ENCODE data around the gene CDH5.

Gene CDH5

DNA sequence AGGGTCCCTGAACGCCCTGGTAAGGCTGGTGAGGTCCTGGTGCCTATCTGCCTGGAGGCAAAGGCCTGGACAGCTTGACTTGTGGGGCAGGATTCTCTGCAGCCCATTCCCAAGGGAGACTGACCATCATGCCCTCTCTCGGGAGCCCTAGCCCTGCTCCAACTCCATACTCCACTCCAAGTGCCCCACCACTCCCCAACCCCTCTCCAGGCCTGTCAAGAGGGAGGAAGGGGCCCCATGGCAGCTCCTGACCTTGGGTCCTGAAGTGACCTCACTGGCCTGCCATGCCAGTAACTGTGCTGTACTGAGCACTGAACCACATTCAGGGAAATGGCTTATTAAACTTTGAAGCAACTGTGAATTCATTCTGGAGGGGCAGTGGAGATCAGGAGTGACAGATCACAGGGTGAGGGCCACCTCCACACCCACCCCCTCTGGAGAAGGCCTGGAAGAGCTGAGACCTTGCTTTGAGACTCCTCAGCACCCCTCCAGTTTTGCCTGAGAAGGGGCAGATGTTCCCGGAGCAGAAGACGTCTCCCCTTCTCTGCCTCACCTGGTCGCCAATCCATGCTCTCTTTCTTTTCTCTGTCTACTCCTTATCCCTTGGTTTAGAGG lies 37.1 kb downstream of the CDH5 start:
- peaks cover 17 to 54% (median 50%) of the 10 kb centered on the region in 10 experiments for H3K4me1 ChIP-seq
- H3K4me2 ChIP-seq, result no peak overlapping the region
- TF ChIP-seq Cebpa-rat (IDR thresholded peaks at IDR 0.05), result no peak
- H3K36me3 ChIP-seq, result no peaks in the 10 kb centered on the region
- no peak overlapping the region for H3K9ac ChIP-seq
- H3K9me3 ChIP-seq (replicated peaks in 1 of 11), result peaks cover 0 to 10% (median 7%) of the 10 kb centered on the region in 11 experiments; a peak in 10 of 22 replicates
- H3K4me3 ChIP-seq, result no peak overlapping the region
- peaks cover 0 to 4% (median 0%) of the 10 kb centered on the region in 11 experiments; a peak in 1 of 22 replicates for H3K27me3 ChIP-seq
- no peaks in the 10 kb centered on the region for H4K20me1 ChIP-seq
- H3K27ac ChIP-seq, result no peak overlapping the region

DNA sequence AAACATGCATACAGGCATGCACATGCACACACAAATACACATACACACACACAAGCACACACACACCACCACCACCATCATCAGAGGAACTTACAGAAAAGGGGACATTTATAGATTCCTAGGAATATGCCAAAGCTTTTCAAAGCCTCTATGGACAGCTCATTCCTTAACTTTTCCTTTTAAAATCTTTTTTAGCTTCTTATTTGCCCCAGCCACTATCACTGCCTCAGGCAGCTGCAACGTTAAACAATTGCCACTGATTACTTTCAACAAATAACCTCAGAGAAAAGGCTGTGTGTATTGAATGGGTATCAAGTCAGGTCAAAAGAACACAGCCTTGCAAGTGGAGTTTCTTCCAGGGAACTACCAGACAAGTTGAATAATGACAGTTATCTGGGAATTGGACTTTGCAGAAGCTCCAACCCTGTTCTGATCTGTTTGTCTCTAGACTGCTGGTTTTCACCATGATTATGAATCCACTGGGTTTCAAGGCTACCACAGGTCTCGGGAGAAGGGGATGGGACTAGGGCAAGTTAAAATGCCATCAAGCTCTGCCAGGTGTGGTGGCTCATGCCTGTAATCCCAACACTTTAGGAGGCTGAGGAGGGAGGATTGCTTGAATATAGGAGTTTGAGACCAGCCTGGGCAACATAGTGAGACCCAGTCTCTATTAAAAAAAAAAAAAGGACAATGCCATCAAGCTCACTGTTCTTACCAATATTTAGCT lies 38.7 kb downstream of the CDH5 start:
- Histone ChIP-seq H4K20me1 (no peaks in the 10 kb centered on the region), H3K4me1 (peaks cover 25 to 41% (median 39%) of the 10 kb centered on the region in 10 experiments), H3K36me3 (no peaks in the 10 kb centered on the region), H3K4me3 (no peak overlapping the region), H3K9me3 (replicated peaks in 1 of 11) (peaks cover 0 to 8% (median 7%) of the 10 kb centered on the region in 11 experiments; a peak in 10 of 22 replicates), H3K4me2 (no peak overlapping the region), H3K27ac (no peak overlapping the region), H3K27me3 (peaks cover 0 to 4% (median 0%) of the 10 kb centered on the region in 11 experiments; a peak in 1 of 22 replicates), H3K9ac (no peak overlapping the region)
- no peak for TF ChIP-seq Cebpa-rat (IDR thresholded peaks at IDR 0.05)

DNA sequence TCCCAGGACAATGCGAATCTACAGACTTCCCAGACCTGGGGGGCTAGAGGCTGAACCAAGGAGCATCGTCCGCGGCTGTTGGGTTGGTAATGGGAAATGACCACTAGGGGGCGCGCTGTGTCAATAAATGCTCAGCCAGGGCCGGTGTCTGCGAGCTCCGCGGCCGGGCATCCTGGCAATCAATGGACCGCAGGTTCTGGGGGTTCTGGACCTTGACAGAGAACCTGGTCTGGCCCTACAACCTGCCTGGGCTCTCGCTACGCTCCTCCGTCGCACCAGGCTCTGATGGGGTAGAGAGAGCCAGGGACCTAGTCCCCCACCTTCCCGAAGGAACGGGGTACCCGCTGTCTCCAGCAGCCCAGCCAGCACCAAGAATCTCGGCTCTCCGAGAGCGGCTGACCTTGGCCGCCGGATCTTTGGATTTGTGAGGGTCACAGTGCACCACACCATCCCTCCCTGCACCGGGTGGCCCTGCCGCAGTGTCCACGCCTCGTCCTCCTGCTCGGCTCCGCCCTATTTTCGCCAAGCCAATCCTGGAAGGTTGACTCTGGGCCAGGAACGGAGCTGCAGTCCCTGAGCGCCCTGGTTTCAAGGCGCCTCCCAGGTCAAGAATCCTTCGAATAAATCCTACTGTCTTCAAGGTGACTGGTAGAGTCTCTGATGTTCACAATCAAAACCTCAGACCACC lies 40.2 kb downstream of the CDH5 start:
- no peak for TF ChIP-seq Cebpa-rat (IDR thresholded peaks at IDR 0.05)
- Histone ChIP-seq H3K27ac (peak overlapping the region in 5 of 11 experiments; percentile 1 to 44 (median 14); a peak in 5 of 22 replicates), H3K27me3 (peaks cover 0 to 4% (median 0%) of the 10 kb centered on the region in 11 experiments; a peak in 1 of 22 replicates), H3K4me2 (peak overlapping the region; percentile 82 to 100 (median 96)), H3K4me1 (peaks cover 24 to 31% (median 25%) of the 10 kb centered on the region in 10 experiments), H4K20me1 (no peaks in the 10 kb centered on the region), H3K36me3 (no peaks in the 10 kb centered on the region), H3K4me3 (peak overlapping the region; percentile 54 to 77 (median 63)), H3K9me3 (replicated peaks in 1 of 11) (peaks cover 3 to 14% (median 10%) of the 10 kb centered on the region in 11 experiments; a peak in 15 of 22 replicates), H3K9ac (peak overlapping the region; percentile 27 to 76 (median 67); a peak in 21 of 22 replicates)

DNA sequence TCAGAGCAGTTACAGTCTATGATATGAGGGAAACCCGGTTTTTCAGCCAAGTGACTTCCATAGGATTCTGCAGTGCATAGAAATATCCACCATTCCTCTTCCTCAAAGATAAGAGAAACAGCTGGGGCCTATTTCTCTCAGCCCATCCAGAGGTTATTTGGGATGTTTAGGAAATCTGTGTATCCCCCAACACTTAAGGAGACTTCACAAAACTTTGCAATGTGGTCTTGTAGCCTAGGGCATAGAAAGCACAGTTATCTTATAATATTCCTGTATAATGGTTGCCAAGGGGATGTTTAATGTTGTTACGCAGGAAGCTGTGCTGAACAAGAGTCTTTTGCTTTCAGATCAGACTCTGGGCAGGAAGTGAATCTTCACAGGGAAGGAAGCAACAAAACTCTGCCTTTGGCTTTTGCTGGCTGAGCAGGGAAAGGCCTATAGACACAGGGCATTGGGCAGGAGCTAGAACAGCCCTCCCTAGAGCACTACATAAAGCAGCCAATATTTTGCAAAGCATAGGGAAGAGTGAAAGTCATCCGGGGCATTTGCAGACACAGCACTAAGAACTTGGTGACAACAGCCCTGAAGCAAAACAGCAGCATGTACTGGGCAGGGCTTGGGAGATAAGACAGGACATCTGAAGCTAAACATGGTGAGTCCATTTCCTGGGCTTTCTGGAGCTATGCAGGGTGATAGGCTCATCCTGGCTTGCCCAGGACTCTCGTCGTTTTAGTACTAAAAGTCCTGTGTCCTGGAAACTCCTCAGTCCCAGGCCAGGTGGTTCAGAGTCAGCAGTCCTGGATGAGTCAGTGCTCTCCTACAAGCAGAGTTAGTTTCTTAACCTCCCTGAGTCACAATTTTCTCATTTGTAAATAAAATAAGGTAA lies 41.9 kb downstream of the CDH5 start:
- TF ChIP-seq Cebpa-rat (IDR thresholded peaks at IDR 0.05), result no peak
- Histone ChIP-seq H3K36me3 (no peaks in the 10 kb centered on the region), H3K27me3 (peaks cover 0 to 4% (median 0%) of the 10 kb centered on the region in 11 experiments; a peak in 1 of 22 replicates), H3K4me3 (peak overlapping the region in 2 of 10 experiments; percentile 16 to 28; a peak in 1 of 20 replicates), H3K9ac (peak overlapping the region in 5 of 11 experiments; percentile 20 to 62 (median 44); a peak in 7 of 22 replicates), H3K9me3 (replicated peaks in 1 of 11) (peaks cover 16 to 28% (median 22%) of the 10 kb centered on the region in 11 experiments; a peak in 20 of 22 replicates), H4K20me1 (no peaks in the 10 kb centered on the region), H3K4me1 (peaks cover 20 to 31% (median 23%) of the 10 kb centered on the region in 10 experiments), H3K4me2 (peak overlapping the region; percentile 52 to 99 (median 73)), H3K27ac (peak overlapping the region in 10 of 11 experiments; percentile 13 to 75 (median 54); a peak in 18 of 22 replicates)

DNA sequence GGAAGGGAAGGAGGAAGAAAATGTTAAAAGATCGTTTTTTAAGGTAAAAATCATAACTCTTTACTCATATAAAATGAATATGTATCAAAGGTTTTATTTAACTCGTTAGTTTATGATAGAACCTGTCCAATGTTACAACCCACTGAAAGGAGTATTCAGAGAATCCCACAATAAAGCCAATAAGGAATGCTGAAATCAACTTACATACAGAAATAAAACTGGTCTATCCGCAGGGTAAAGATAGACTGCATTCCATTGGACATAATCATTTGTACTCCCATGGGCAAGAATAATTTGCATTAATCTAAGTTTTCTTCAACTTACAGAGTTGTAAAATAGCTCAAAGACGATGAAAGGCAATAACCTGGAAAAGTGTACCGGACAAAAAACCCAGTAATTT lies 42.7 kb downstream of the CDH5 start:
- no peaks in the 10 kb centered on the region for H4K20me1 ChIP-seq
- no peak overlapping the region for H3K9ac ChIP-seq
- TF ChIP-seq Cebpa-rat (IDR thresholded peaks at IDR 0.05), result no peak
- H3K4me2 ChIP-seq, result peak overlapping the region in 5 of 11 experiments; percentile 56 to 99 (median 74); a peak in 8 of 22 replicates
- H3K27me3 ChIP-seq, result peaks cover 0 to 4% (median 0%) of the 10 kb centered on the region in 11 experiments; a peak in 1 of 22 replicates
- H3K9me3 ChIP-seq (replicated peaks in 1 of 11), result peaks cover 16 to 30% (median 22%) of the 10 kb centered on the region in 11 experiments; a peak in 20 of 22 replicates
- H3K36me3 ChIP-seq, result no peaks in the 10 kb centered on the region
- H3K27ac ChIP-seq, result peak overlapping the region in 3 of 11 experiments; percentile 60 to 75 (median 64); a peak in 3 of 22 replicates
- H3K4me1 ChIP-seq, result peaks cover 20 to 31% (median 23%) of the 10 kb centered on the region in 10 experiments
- H3K4me3 ChIP-seq, result no peak overlapping the region; a peak in 1 of 20 replicates

DNA sequence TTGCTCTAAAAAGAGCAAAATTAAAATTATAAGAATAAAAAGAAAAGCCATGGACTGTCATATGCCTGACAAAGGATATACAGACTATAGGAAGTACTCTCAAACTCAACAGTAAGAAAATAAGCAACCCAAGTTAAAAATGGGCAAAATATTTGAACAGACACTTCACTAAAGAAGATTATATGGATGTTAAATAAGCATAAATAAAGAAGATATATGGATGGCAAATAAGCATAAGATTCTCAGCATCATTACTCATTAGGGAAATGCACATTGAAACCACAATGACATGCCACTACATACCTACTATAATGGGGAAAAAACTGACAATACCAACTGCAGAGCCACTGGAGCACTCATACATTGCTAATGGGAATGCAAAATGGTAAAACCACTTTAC lies 45.7 kb downstream of the CDH5 start:
- Histone ChIP-seq H3K4me1 (peaks cover 13 to 45% (median 20%) of the 10 kb centered on the region in 10 experiments), H3K36me3 (no peaks in the 10 kb centered on the region)
- TF ChIP-seq Cebpa-rat (IDR thresholded peaks at IDR 0.05), result no peak

DNA sequence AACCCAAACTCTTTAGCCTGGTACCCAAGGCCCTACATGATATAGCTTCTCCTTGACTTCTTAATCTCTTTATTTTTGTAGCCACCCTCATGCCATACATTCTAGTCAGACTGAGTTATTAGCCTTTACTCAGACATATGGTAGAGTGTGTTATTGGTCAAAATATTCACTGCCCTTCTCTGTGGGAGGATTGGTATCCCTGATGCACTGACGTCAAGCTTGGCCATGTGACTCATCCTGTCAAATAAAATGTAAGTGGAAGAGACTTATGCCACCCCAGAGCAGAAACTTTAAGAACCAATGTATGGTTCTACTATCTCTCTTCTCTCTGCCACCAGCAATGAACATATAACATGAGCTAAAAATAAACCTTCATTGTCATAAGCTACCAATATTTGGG lies 48.4 kb downstream of the CDH5 start:
- no peak overlapping the region for H3K9ac ChIP-seq
- H3K4me1 ChIP-seq, result peaks cover 0 to 35% (median 10%) of the 10 kb centered on the region in 10 experiments; a peak in 10 of 20 replicates
- H3K27me3 ChIP-seq, result no peaks in the 10 kb centered on the region
- H3K4me2 ChIP-seq, result no peak overlapping the region
- H4K20me1 ChIP-seq, result no peaks in the 10 kb centered on the region
- H3K4me3 ChIP-seq, result no peak overlapping the region
- H3K27ac ChIP-seq, result no peak overlapping the region
- no peaks in the 10 kb centered on the region for H3K36me3 ChIP-seq
- H3K9me3 ChIP-seq (replicated peaks in 1 of 11), result peaks cover 16 to 38% (median 26%) of the 10 kb centered on the region in 11 experiments
- TF ChIP-seq Cebpa-rat (IDR thresholded peaks at IDR 0.05), result no peak

More for the DNA sequence above, 45.7 kb downstream of the CDH5 start:
- no peaks in the 10 kb centered on the region; a peak in 1 of 22 replicates for H3K27me3 ChIP-seq
- no peak overlapping the region for H3K4me2 ChIP-seq
- no peak overlapping the region for H3K4me3 ChIP-seq
- H3K27ac ChIP-seq, result no peak overlapping the region
- H4K20me1 ChIP-seq, result no peaks in the 10 kb centered on the region
- H3K9ac ChIP-seq, result no peak overlapping the region
- peaks cover 10 to 32% (median 19%) of the 10 kb centered on the region in 11 experiments; a peak in 20 of 22 replicates for H3K9me3 ChIP-seq (replicated peaks in 1 of 11)

DNA sequence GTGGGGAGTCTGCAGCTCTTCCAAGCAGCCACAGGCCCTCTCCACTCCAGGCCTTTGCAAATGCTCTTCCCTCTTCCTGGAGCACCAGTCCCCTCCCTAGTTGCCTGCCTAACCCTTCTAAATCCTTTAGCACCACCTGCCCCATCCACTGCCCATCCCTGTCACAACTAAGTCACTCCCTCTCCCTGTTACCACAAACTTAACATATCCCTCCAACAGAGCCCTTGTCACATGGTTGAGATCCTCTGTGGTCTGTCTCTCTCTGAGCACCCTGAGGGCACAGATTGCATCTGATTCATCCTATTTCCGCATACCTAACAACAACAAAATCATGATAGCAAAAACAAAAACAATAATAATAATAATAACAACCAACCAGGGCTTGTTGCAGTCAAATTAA lies 49.6 kb downstream of the CDH5 start:
- Histone ChIP-seq H4K20me1 (no peaks in the 10 kb centered on the region), H3K4me1 (peaks cover 0 to 35% (median 10%) of the 10 kb centered on the region in 10 experiments; a peak in 10 of 20 replicates), H3K36me3 (no peaks in the 10 kb centered on the region), H3K4me3 (no peak overlapping the region), H3K27ac (no peak overlapping the region), H3K9ac (no peak overlapping the region), H3K9me3 (replicated peaks in 1 of 11) (peaks cover 15 to 35% (median 24%) of the 10 kb centered on the region in 11 experiments), H3K4me2 (peak overlapping the region in 3 of 11 experiments; percentile 70 to 74 (median 71); a peak in 6 of 22 replicates), H3K27me3 (no peaks in the 10 kb centered on the region)
- TF ChIP-seq Cebpa-rat (IDR thresholded peaks at IDR 0.05), result no peak

Data from BLaER1 treated with 17β-estradiol and CSF1 and Interleukin-3, amounts not matched to agents 10 nM and 100 nM (cell line).